Measurements from ENCODE around the gene CPTP. TPM values are rescaled to one million over a fixed set of nuclear protein-coding genes. Genes with fewer than 3 reads are reported as not detected.

The CPTP gene
- total RNA-seq, 2 donors from 2014 or later, result 16.8 to 22.3 TPM

GRCh38 chr1:1373051-1373814, 48.6 kb downstream of the CPTP start:
- H3K27ac Mint-ChIP-seq, result peak overlapping the region; percentile 43
- no peaks in the 10 kb centered on the region for H3K9me3 Mint-ChIP-seq
- no peaks in the 10 kb centered on the region for H3K4me1 Mint-ChIP-seq
- no peak for ATAC-seq (replicated peaks)
- peak overlapping the region; percentile 92 for H3K4me3 Mint-ChIP-seq
- peaks cover 26% of the 10 kb centered on the region for H3K36me3 Mint-ChIP-seq (ENCODE audit: low read depth)
- H3K27me3 Mint-ChIP-seq, result no peaks in the 10 kb centered on the region

DNA sequence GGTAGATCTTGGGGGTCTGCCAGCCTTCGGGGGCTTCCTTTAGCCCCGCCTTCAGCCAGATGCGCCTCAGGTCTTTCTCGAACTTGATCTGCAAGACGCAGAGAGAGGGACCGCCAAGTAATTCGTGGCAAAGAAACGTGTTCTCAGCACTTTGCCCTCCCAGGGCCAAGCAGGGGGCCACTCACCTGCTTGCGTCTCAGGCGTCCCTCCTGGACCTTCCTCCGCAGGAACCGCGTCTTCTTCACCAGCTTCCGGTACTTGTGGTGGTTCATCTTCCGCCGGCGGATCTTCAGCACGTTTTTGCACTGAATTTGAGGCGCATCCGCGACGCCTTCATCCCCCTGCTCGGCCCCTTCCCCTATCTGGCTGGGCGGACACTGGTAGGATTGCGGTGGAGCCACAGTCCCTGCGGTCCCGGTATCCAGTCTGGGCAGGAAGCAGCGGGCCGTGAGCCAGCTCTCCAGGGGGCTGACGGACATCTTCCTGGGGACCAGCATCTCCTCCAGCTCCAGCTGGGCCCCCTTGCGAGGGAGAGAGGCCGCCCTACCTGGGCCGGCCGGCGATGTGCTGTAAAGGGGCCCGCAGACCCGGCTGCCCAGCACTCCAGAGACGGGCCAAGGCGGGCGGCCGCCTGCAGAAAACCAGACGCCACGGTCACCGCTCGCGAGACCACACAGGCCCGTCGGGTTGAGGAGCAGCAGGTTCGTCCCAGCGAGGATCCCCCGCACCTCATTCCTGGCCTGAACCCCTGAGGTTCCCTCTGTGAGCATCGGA, 49.4 kb downstream of the CPTP start:
- no peaks in the 10 kb centered on the region for H3K27me3 Mint-ChIP-seq
- H3K4me1 Mint-ChIP-seq, result no peaks in the 10 kb centered on the region
- peaks cover 26% of the 10 kb centered on the region for H3K36me3 Mint-ChIP-seq (ENCODE audit: low read depth)
- no peak for ATAC-seq (replicated peaks)
- peak overlapping the region; percentile 92 for H3K4me3 Mint-ChIP-seq
- H3K9me3 Mint-ChIP-seq, result no peaks in the 10 kb centered on the region
- peak overlapping the region; percentile 46 for H3K27ac Mint-ChIP-seq

DNA sequence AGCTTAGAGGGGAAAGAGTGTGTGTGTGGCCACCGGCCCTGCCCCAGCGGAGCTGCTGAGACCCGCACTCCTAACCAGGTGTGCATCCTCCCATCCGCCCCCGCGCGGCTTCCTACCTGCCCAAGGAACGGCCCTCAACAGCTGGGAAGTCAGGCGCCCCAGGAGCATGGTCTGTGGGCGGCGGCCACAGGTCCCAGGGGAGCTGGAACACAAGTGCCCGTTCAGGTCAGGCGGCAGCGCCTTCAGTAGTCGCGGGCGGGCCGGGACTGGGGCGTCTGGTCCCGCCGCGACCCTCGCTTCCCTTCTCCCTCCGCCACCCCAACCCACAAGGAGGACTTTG, 50.0 kb downstream of the CPTP start:
- Mint-ChIP-seq H3K36me3 (ENCODE audit: low read depth) (peaks cover 26% of the 10 kb centered on the region), H3K4me1 (no peaks in the 10 kb centered on the region), H3K4me3 (peak overlapping the region; percentile 92), H3K27me3 (no peaks in the 10 kb centered on the region), H3K9me3 (no peaks in the 10 kb centered on the region), H3K27ac (peak overlapping the region; percentile 97)
- no peak for ATAC-seq (replicated peaks)

DNA sequence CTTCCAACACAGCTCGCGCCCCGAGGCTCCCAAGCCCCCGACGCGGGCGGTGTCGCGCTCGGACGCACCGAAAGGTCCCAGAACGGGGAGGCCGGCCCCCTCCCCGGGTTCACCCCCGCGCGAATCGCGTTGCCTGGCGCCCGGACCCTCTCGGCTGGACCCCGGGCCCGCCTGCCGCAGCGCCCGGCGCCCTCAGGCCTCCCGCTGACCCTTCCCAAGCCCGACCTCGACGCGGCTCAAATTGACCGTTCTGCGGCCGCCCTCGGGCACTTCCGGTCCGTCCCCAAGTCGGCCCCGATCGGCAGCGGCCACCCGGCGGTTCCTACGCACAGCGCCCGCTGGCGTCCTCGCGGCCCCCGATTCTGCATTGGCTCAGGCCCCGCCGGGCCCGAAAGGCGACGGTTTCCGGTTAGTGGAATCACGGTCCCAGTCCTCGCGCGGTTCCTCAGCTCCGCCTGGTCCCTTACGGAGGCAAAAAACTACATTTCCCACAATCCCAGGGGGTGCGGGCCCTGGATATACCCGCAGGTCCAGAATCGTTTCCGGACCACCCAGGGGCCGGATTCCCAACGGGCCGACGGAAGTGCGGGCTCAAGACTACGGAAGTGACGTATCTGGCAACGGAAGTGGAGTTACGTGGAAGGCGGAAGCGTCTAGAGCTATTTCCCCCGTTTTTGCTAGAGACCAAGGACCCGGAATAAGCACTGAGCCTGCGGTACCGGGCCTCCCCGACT, 50.5 kb downstream of the CPTP start, which contains the start of gene AURKAIP1:
Gene AURKAIP1, minus strand, starts transcription at position 279 of the 734 bp plus-strand sequence. CDS start 451 bp downstream, outside the sequence.
- peak; percentile 87 for ATAC-seq (replicated peaks)
- H3K9me3 Mint-ChIP-seq, result no peaks in the 10 kb centered on the region
- H3K4me3 Mint-ChIP-seq, result peak within 1 kb of the TSS; percentile 92

GRCh38 chr1:1376551-1377226, 52.1 kb downstream of the CPTP start:
- no peak for ATAC-seq (replicated peaks)
- Mint-ChIP-seq H3K36me3 (ENCODE audit: low read depth) (peaks cover 26% of the 10 kb centered on the region), H3K4me1 (no peaks in the 10 kb centered on the region), H3K9me3 (no peaks in the 10 kb centered on the region), H3K27me3 (no peaks in the 10 kb centered on the region), H3K4me3 (peak overlapping the region; percentile 92), H3K27ac (peak overlapping the region; percentile 36)

More for the DNA sequence above, 50.5 kb downstream of the CPTP start, which contains the start of gene AURKAIP1:
- Mint-ChIP-seq H3K27ac (peak within 1 kb of the TSS; percentile 97), H3K27me3 (no peaks in the 10 kb centered on the region), H3K36me3 (ENCODE audit: low read depth) (peaks cover 26% of the 10 kb centered on the region), H3K4me1 (no peaks in the 10 kb centered on the region)

GRCh38 chr1:1377540-1378205, 53.1 kb downstream of the CPTP start:
- no peak overlapping the region for H3K27ac Mint-ChIP-seq
- no peaks in the 10 kb centered on the region for H3K27me3 Mint-ChIP-seq
- peaks cover 25% of the 10 kb centered on the region for H3K36me3 Mint-ChIP-seq (ENCODE audit: low read depth)
- no peaks in the 10 kb centered on the region for H3K4me1 Mint-ChIP-seq
- H3K4me3 Mint-ChIP-seq, result no peak overlapping the region
- no peaks in the 10 kb centered on the region for H3K9me3 Mint-ChIP-seq
- ATAC-seq (replicated peaks), result no peak

Other genes starting within 250 kb of the CPTP start
- 10 to 100 TPM; 15.7 to 18.8 TPM for gene C1orf159, start 208.7 kb upstream of the CPTP start, total RNA-seq
- under 1 TPM in 1 of 2 donors, not detected in 1; 0.11 TPM for gene TTLL10, start 150.9 kb upstream of the CPTP start, total RNA-seq
- 100 to 1,000 TPM; 105 to 796 TPM for gene TNFRSF18, start 118.2 kb upstream of the CPTP start, total RNA-seq
- 1,000 to 10,000 TPM in 1 of 2 donors, 100 to 1,000 TPM in 1; 384 to 1,007 TPM for gene TNFRSF4, start 110.6 kb upstream of the CPTP start, total RNA-seq
- gene SDF4, start 92.8 kb upstream of the CPTP start, total RNA-seq, result 100 to 1,000 TPM; 169 to 773 TPM
- gene B3GALT6, start 92.6 kb upstream of the CPTP start, total RNA-seq, result 10 to 100 TPM; 10.9 to 16.7 TPM
- gene C1QTNF12, start 78.1 kb upstream of the CPTP start, total RNA-seq, result 1 to 10 TPM; 1.8 to 7.5 TPM
- 10 to 100 TPM; 68.7 to 78.0 TPM for gene UBE2J2, start 50.9 kb upstream of the CPTP start, total RNA-seq
- 1 to 10 TPM; 4.7 to 9.8 TPM for gene SCNN1D, start 44.4 kb upstream of the CPTP start, total RNA-seq
- 10 to 100 TPM; 41.4 to 43.3 TPM for gene ACAP3, start 16.9 kb upstream of the CPTP start, total RNA-seq
- 10 to 100 TPM; 15.9 to 24.0 TPM for gene PUSL1, start 16.2 kb upstream of the CPTP start, total RNA-seq
- 100 to 1,000 TPM; 122 to 125 TPM for gene INTS11, start 142 bp upstream of the CPTP start, total RNA-seq
- gene TAS1R3, start 6.5 kb downstream of the CPTP start, total RNA-seq, result 1 to 10 TPM in 1 of 2 donors, under 1 TPM in 1; 0.71 to 1.1 TPM
- 10 to 100 TPM; 46.2 to 48.0 TPM for gene DVL1, start 24.6 kb downstream of the CPTP start, total RNA-seq
- gene MXRA8, start 33.8 kb downstream of the CPTP start, total RNA-seq, result under 1 TPM in 1 of 2 donors, not detected in 1; 0.56 TPM
- 100 to 1,000 TPM in 1 of 2 donors, 10 to 100 TPM in 1; 93.3 to 163 TPM for gene AURKAIP1, start 50.4 kb downstream of the CPTP start, total RNA-seq
- gene CCNL2, start 74.5 kb downstream of the CPTP start, total RNA-seq, result 100 to 1,000 TPM; 103 to 107 TPM
- gene MRPL20, start 82.5 kb downstream of the CPTP start, total RNA-seq, result 100 to 1,000 TPM in 1 of 2 donors, 10 to 100 TPM in 1; 57.7 to 147 TPM
- gene ANKRD65, start 96.5 kb downstream of the CPTP start, total RNA-seq, result not detected
- 1 to 10 TPM in 1 of 2 donors, under 1 TPM in 1; 0.84 to 6.2 TPM for gene VWA1, start 110.9 kb downstream of the CPTP start, total RNA-seq
- gene ATAD3C, start 124.9 kb downstream of the CPTP start, total RNA-seq, result 1 to 10 TPM; 1.4 to 2.1 TPM
- 10 to 100 TPM; 24.6 to 55.5 TPM for gene ATAD3B, start 147.0 kb downstream of the CPTP start, total RNA-seq
- gene ATAD3A, start 187.4 kb downstream of the CPTP start, total RNA-seq, result 10 to 100 TPM; 24.2 to 56.8 TPM
- 1 to 10 TPM; 2.1 to 2.3 TPM for gene TMEM240, start 215.8 kb downstream of the CPTP start, total RNA-seq